HL-60 (cell line): Measurements from ENCODE around the gene BAIAP2L1.

Experiments
- DNase-seq, 2 experiments: peaks; one replicate each; pipeline ENCODE4 v3.0.0-alpha.2; 2010 to 2020; ENCODE audit warnings: low read depth in 1 of 2, low spot score in 1 of 2
- H3K27ac ChIP-seq: fragments of 250-450 bp; sonication (Bioruptor Pico); replicated peaks from 2 replicates; pipeline ENCODE4 v1.5.1; 2020; ENCODE audit warnings: mild to moderate bottlenecking, moderate library complexity
- H3K27me3 ChIP-seq: fragments of 250-450 bp; sonication (Bioruptor Pico); 2 replicates; pipeline ENCODE4 v1.5.1; 2021; ENCODE audit warnings: mild to moderate bottlenecking, moderate library complexity; ENCODE audit not compliant: insufficient read depth, poor library complexity, severe bottlenecking
- H3K4me3 ChIP-seq: replicated peaks from 2 replicates; pipeline ENCODE4 v1.5.1; 2011; ENCODE audit warnings: mild to moderate bottlenecking, control low read depth, low read length; ENCODE audit not compliant: insufficient read depth
- CTCF ChIP-seq: IDR thresholded peaks from one replicate; pipeline ENCODE4 v1.5.1; 2011; ENCODE audit warnings: low read length, control low read depth, inconsistent platforms; ENCODE audit not compliant: insufficient read depth
- GABPA ChIP-seq: IDR thresholded peaks from 2 replicates; pipeline ENCODE4 v1.6.1; 2012; ENCODE audit warnings: low read depth
- POLR2AphosphoS5 ChIP-seq: IDR thresholded peaks from 2 replicates; pipeline ENCODE4 v1.6.1; 2012; ENCODE audit warnings: low read depth
- SPI1 ChIP-seq: IDR thresholded peaks from 2 replicates; pipeline ENCODE4 v1.6.1; 2012; ENCODE audit warnings: low read depth, mild to moderate bottlenecking, borderline replicate concordance
- TF ChIP-seq, protein P1 (sequence below): IDR thresholded peaks from 2 replicates; pipeline ENCODE4 v1.6.1; 2012; ENCODE audit warnings: low read depth; ENCODE audit not compliant: insufficient replicate concordance

The BAIAP2L1 gene

DNA sequence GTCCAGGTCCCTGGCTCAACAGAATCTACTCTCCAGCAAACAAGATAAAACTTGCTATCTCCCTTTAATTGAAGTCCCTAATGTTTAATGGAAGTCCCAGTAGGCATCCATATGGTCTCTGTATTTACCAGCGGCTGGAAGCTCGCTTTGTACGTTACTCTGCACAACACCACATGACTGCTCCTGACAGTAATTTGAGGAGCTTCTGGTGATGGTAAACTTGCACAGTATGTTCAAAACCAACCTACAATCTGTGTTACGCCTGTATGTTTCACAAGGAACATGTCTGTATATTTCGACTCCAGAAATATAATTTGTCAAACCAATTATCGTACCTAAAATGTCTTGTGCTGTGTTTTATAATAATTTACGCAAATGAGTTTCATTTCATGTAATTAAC lies 144.5 kb downstream of the BAIAP2L1 start:
- Histone ChIP-seq H3K27ac (no peak overlapping the region), H3K4me3 (no peak overlapping the region), H3K27me3 (no peaks in the 10 kb centered on the region)
- no peak for TF ChIP-seq POLR2AphosphoS5
- no peak for TF ChIP-seq GABPA
- no peak for TF ChIP-seq CTCF
- no peak for TF ChIP-seq SPI1
- TF ChIP-seq, protein P1, sequence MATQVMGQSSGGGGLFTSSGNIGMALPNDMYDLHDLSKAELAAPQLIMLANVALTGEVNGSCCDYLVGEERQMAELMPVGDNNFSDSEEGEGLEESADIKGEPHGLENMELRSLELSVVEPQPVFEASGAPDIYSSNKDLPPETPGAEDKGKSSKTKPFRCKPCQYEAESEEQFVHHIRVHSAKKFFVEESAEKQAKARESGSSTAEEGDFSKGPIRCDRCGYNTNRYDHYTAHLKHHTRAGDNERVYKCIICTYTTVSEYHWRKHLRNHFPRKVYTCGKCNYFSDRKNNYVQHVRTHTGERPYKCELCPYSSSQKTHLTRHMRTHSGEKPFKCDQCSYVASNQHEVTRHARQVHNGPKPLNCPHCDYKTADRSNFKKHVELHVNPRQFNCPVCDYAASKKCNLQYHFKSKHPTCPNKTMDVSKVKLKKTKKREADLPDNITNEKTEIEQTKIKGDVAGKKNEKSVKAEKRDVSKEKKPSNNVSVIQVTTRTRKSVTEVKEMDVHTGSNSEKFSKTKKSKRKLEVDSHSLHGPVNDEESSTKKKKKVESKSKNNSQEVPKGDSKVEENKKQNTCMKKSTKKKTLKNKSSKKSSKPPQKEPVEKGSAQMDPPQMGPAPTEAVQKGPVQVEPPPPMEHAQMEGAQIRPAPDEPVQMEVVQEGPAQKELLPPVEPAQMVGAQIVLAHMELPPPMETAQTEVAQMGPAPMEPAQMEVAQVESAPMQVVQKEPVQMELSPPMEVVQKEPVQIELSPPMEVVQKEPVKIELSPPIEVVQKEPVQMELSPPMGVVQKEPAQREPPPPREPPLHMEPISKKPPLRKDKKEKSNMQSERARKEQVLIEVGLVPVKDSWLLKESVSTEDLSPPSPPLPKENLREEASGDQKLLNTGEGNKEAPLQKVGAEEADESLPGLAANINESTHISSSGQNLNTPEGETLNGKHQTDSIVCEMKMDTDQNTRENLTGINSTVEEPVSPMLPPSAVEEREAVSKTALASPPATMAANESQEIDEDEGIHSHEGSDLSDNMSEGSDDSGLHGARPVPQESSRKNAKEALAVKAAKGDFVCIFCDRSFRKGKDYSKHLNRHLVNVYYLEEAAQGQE, result no peak
- no peak for DNase-seq

DNA sequence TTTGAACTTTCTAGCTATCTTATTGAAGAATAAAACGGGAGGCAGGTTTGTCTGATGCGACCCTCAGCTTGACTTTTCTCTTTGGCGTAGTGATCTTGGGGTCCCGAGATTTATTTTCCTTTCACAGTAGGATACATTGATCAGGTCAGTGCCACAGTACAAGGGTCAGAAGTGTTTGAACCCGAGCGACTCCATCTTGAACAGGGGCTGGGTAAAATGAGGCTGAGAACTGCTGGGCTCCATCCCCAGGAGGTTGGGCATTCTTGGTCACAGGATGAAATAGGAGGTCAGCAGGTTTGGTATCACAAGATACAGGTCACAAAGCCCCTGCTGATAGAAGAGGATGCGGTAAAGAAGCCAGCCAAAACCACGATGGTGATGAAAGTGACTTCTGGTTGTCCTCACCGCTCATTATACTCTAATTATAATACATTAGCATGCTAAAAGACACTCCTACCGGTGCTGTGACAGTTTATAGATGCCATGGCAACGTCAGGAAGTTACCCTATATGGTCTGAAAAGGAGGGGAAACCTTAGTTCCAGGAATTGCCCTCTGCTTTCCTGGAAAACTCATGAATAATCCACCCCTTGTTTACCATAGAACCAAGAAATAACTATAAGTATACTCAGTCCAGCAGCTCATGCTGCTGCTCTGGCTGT lies 145.8 kb downstream of the BAIAP2L1 start:
- H3K27me3 ChIP-seq, result no peaks in the 10 kb centered on the region
- no peak overlapping the region for H3K27ac ChIP-seq
- DNase-seq, result no peak
- H3K4me3 ChIP-seq, result no peak overlapping the region
- TF ChIP-seq SPI1, result no peak
- TF ChIP-seq CTCF, result no peak
- TF ChIP-seq, protein P1, result no peak
- no peak for TF ChIP-seq POLR2AphosphoS5
- TF ChIP-seq GABPA, result no peak

DNA sequence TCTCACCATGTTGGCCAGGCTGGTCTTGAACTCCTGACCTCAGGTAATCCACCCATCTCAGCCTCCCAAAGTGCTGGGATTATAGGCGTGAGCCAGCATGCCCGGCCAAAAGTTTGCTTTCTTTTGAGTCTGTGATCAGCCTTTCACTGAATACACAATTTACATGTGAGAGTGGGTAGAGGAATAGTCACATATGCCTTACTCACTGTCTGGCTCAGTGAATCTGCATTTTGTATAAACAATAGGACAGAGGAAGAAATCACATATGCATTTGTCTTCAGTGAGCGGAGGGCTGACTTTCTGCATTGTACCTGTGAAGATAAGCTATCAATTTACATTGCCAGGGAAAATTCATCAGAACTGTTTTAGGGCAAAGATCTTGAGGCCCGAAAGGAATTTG lies 146.4 kb downstream of the BAIAP2L1 start:
- no peaks in the 10 kb centered on the region for H3K27me3 ChIP-seq
- TF ChIP-seq POLR2AphosphoS5, result no peak
- no peak overlapping the region for H3K27ac ChIP-seq
- no peak for DNase-seq
- H3K4me3 ChIP-seq, result no peak overlapping the region

GRCh38 chr7:98252425-98253054 lies 148.3 kb downstream of the BAIAP2L1 start:
- Histone ChIP-seq H3K27me3 (no peaks in the 10 kb centered on the region), H3K4me3 (peak overlapping the region; percentile 99), H3K27ac (peak overlapping the region; percentile 56)
- DNase-seq, result no peak
- TF ChIP-seq POLR2AphosphoS5, result no peak
- no peak for TF ChIP-seq GABPA
- TF ChIP-seq, protein P1, result no peak
- no peak for TF ChIP-seq SPI1
- TF ChIP-seq CTCF, result no peak
